MM.1S (cell line): Measurements from ENCODE around the gene ASTN1.

ENCODE experiments used
- EZH2 ChIP-seq: fragments of 300-600 bp; sonication (generic); optimal IDR thresholded peaks from 2 replicates; pipeline ENCODE3; 2017; ENCODE audit warnings: low read depth, mild to moderate bottlenecking, antibody characterized with exemption, low read length, mixed read lengths
- EZH2phosphoT487 ChIP-seq: fragments of 300-600 bp; sonication (generic); IDR thresholded peaks from 2 replicates; pipeline ENCODE4 v1.6.1; 2018; ENCODE audit warnings: antibody characterized with exemption, low read length
- TF ChIP-seq, protein P1 (sequence below): fragments of 300-600 bp; sonication (generic); IDR thresholded peaks from 2 replicates; pipeline ENCODE4 v1.5.1; 2016; ENCODE audit warnings: antibody characterized with exemption, low read length, mixed read lengths

DNA sequence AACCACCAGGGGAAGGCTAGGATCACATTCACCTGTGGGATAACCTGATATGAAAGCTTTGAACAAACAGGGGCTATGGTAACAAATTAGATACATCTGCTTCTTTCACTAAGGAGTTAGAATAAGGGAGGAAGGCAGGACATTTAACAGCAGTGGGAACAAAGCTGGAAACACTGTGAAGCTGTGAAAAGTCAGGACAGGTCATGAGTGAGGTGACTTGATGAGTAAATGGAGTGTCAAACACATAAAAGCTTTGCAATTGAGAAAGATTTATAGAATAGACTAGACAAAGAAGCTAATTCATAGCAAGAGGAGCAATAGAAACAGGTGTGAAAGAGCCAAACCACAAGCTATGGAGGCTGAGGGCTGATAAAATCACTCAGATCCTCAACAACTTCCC is 110.0 kb downstream of the ASTN1 start:
- TF ChIP-seq, protein P1, sequence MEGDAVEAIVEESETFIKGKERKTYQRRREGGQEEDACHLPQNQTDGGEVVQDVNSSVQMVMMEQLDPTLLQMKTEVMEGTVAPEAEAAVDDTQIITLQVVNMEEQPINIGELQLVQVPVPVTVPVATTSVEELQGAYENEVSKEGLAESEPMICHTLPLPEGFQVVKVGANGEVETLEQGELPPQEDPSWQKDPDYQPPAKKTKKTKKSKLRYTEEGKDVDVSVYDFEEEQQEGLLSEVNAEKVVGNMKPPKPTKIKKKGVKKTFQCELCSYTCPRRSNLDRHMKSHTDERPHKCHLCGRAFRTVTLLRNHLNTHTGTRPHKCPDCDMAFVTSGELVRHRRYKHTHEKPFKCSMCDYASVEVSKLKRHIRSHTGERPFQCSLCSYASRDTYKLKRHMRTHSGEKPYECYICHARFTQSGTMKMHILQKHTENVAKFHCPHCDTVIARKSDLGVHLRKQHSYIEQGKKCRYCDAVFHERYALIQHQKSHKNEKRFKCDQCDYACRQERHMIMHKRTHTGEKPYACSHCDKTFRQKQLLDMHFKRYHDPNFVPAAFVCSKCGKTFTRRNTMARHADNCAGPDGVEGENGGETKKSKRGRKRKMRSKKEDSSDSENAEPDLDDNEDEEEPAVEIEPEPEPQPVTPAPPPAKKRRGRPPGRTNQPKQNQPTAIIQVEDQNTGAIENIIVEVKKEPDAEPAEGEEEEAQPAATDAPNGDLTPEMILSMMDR: no peak
- TF ChIP-seq EZH2 (no peak), EZH2phosphoT487 (no peak)
